ENCODE measurements around the gene TRIM29. TPM values are rescaled to one million over a fixed set of nuclear protein-coding genes. Genes with fewer than 3 reads are reported as not detected.

The TRIM29 gene
- total RNA-seq, 1 experiment from 2014 or later, result not detected

DNA sequence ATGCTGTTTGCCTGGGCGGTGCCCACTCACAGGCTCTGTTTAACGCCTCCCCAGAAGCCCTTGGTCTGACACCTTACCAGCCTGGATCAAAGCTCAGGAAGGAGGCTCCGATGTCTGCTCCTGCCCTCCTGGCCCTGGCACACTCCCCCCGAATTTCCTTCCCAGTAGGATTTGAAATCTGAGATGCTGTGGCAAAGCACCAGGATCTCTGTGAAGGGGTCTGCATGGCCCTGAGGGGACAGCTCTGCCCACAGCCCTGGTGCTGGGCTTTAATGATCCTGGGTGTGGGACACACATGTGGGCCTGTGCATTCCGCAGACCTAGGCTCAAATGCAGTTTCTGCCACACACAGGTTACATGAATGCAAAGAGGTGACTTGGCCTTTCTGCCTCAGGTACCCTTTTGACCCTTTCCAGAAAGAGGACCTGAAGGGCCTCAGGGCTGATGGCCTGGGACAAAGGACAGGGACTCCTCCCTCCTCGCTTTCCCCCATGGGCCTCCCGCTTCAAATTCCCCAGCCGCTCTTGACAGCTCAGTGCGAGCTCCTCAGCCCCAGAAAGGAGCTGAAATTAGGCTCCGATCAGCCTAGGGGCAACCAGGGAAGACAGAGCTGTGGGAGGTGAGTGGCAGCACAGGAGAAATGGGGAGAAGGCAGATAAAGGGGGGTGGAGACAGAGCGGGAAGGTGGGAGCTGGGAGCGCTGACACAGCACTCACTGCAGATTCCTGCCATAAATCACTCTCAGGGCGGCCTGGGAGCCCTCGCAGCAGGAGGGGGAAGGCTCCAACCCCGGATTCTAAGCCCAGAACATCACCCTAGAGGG is 41.3 kb downstream of the TRIM29 start:
- Histone ChIP-seq H3K9me3 (no peaks in the 10 kb centered on the region), H3K27me3 (no peaks in the 10 kb centered on the region), H3K36me3 (no peaks in the 10 kb centered on the region), H3K4me3 (no peak overlapping the region)
- DNase-seq, result no peak

DNA sequence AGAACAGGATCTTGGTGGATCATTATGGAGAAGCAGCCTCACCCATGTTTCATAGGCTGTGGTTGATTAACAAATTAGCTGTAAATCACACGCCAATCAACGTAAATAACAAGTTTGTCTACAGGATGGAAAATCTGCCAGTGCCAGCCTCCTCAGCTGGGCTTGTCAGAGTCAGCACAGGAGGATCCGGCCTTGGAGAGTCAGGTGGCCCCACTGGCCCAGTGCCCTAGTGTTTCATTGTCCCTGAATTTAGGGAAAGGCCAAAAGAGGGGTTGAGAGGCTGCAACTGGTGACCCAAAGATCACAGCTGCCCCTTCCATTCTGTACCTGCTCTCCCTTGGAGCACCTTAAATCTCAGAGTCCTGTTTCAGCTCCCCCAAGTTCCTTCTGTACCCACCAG is 42.4 kb downstream of the TRIM29 start:
- no peak for DNase-seq
- Histone ChIP-seq H3K27me3 (no peaks in the 10 kb centered on the region), H3K9me3 (no peaks in the 10 kb centered on the region), H3K4me3 (no peak overlapping the region), H3K36me3 (no peaks in the 10 kb centered on the region)

DNA sequence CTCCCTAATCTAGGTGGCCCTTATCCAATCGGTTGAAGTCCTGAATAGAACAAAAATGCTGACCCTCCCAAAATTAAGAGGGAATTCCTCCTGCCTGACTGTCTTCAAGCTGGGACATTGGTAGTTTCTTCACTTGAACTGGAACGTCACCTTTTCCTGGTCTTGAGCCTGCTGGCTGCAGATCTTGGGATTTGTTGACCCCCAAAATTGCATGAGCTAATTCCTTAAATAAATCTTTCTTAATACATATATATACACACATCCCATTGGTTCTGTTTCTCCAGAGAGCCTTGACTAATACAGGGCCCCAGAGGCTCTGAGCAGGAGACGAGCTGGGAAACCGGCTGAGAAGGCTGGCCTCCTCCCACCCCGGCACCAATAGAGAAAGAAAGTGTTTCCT is 46.2 kb downstream of the TRIM29 start:
- H3K27me3 ChIP-seq, result no peaks in the 10 kb centered on the region
- no peak for DNase-seq
- no peaks in the 10 kb centered on the region for H3K36me3 ChIP-seq
- no peak overlapping the region for H3K4me3 ChIP-seq
- H3K9me3 ChIP-seq, result no peaks in the 10 kb centered on the region

DNA sequence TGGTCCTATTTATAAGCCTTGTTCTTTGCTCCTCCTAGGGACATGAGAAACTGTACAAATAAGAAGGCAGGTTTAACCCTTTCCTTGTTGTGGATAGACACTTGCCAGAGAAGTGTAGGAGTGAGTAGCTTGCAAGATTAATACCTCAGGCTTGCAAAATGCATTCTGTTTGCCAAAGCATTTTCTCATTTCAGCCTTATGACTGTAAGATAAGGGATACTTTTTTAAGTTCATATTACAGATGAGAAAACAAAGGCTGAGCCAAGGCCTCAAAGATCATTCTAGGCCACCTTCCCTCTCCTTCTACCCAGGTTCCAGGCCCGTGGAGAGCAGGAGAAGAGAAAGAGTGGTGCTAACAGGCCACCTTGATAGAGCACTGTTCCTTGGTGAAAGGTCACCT is 46.8 kb downstream of the TRIM29 start:
- no peaks in the 10 kb centered on the region for H3K27me3 ChIP-seq
- no peak overlapping the region for H3K4me3 ChIP-seq
- H3K9me3 ChIP-seq, result no peaks in the 10 kb centered on the region
- no peaks in the 10 kb centered on the region for H3K36me3 ChIP-seq
- DNase-seq, result no peak

DNA sequence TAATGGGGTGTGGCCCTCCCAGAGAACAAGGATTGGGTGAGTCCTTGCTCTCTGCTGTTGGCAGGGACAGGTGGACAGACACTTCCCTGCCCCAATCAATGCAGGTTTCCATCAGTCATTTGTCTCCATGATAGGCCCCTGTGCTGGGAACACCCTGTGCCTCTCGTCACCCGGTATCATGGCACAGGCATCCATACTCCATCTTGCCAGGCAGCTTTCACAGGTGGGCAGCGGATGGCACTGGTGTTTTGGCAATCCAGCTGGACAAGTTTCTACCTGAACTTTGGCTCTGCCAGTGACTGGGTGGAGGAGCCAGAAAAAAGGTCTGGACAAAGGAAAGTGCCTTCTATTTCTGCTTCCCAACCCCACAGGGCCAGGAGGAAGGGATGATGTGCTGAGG is 47.5 kb downstream of the TRIM29 start:
- H3K9me3 ChIP-seq, result peaks cover 4% of the 10 kb centered on the region; the same call in 1 of the 2 replicates
- no peak for DNase-seq
- no peaks in the 10 kb centered on the region for H3K27me3 ChIP-seq
- H3K36me3 ChIP-seq, result no peaks in the 10 kb centered on the region
- no peak overlapping the region for H3K4me3 ChIP-seq

DNA sequence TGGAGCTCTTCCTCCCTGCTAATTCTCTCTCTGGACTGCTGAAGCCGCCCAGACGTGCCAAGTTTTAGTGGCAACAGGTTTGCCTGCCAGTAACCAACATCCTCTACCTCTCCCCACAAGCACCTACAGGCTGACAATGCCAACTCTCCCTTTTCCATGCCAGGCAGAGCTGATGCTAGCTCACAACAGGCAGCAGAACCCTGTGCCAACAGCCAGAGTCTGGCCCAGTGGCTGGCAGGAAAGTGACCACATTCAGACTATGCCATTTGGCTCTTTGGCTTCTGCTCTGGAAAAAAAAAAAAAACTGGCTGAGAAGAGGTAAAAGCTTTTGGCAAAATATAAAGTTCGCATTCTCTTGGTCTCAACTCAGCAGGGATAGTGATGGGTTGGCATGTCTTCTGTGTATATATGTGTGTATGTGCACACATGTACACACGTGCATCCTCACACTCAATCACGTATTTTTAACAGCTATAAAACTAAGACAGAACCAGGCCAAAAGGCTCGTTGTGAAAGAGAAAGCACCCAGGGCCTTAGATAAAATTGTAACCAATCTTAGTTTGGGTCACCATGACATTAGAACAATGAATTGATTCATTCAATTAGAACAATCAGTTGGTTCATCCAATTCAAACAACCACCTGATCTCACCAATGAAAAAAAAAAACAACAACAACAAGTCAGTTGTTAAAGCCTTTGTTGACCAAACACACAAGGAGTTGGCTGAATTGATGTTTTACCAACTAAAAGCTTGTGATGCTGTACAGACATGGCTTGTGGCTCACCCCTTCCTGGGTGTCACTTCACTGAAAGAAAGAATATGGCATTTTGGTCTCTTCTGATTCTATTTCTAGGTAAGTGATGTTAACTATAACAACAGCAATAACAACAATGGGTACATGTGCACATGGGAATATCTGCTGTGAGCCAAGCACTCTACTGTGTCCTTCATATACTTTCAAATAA is 48.6 kb downstream of the TRIM29 start:
- peak; percentile 80 for DNase-seq
- no peaks in the 10 kb centered on the region for H3K27me3 ChIP-seq
- H3K9me3 ChIP-seq, result peaks cover 4% of the 10 kb centered on the region; the same call in 1 of the 2 replicates
- H3K36me3 ChIP-seq, result no peaks in the 10 kb centered on the region
- H3K4me3 ChIP-seq, result no peak overlapping the region

DNA sequence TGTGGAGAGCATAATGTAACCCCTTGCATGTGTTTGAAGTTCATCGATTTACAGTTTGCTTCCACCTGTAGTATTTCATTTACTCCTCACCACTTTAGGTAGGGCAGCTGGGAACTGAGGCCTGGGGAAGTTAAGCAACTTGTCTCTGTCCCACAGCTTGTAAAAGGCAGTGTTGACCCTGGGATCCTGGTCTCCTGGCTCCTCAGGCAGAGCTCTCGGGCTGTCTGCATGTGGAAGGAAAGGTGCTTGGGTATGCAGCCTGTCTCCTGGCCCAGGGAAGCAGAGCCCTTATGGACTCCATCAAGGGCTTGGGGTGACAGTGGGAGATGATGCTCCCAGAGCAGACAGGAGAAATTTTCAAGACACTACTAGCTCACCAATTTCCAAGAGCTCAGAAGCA is 49.9 kb downstream of the TRIM29 start:
- Histone ChIP-seq H3K27me3 (no peaks in the 10 kb centered on the region), H3K36me3 (no peaks in the 10 kb centered on the region), H3K4me3 (no peak overlapping the region), H3K9me3 (peaks cover 4% of the 10 kb centered on the region; the same call in 1 of the 2 replicates)
- no peak for DNase-seq

DNA sequence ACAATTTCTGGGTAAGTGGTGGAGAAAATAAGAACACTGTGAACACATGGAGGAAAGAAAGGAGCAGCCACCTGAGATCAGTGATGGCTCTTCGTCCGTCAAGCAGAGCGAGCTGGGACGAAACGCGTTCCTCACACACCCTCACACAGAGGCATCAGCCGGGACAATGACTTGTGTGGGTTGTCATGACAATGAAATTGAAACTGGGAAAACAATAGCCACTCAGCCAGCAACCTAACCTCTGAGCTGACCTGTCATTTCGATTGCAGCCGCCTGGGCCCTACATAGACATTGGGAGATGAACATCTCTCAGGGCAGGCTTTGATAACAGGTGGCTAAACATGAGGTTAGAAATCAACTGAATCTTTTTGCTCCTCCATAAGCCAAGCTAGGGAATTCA is 51.3 kb downstream of the TRIM29 start:
- no peak for DNase-seq
- Histone ChIP-seq H3K36me3 (no peaks in the 10 kb centered on the region), H3K4me3 (no peak overlapping the region), H3K9me3 (peaks cover 4% of the 10 kb centered on the region; the same call in 1 of the 2 replicates), H3K27me3 (no peaks in the 10 kb centered on the region)

DNA sequence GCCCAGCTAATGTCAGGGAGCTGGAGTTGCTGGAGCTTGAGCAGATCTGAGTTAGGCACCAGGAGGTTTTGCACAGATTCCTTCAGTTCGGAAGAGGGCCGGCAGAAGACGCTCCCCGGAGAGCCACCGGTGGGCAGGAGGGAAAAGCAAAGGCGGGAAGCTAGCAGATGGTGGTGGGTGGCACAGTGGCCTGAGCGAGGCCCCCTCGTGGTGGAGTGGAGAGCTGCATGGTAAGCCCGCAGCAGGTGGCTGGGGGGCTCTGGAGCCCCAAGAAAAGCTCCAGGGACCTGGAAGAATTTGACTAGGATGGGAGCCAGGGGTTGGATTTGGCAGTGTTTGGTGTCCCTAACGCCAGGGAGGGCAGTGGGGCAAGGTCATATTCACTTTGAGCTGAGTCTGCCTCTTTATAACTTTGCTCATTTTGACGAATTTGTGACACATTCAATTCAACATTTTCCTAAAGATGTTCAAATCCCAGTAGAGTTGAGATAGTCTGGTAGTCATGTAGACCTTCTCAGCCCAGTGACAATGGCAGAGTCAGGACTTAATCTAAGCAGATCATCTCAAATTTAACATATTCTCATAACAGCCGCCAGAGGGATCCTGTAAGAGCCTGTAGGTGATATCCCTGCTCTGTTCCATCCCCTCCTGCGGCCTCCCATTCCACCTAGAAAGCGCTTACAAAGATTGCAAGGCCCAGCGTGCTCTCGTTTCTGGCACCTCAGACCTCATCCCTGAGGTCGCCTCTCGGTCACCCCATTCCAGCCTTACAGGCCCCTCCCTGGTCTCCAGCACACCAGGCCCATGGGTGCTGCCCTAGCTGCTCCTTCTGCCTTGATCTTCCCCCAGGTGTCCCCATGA is 57.9 kb downstream of the TRIM29 start:
- peaks cover 2% of the 10 kb centered on the region; the same call in 1 of the 2 replicates for H3K9me3 ChIP-seq
- no peak for DNase-seq
- no peak overlapping the region for H3K4me3 ChIP-seq
- H3K36me3 ChIP-seq, result no peaks in the 10 kb centered on the region
- H3K27me3 ChIP-seq, result no peaks in the 10 kb centered on the region

DNA sequence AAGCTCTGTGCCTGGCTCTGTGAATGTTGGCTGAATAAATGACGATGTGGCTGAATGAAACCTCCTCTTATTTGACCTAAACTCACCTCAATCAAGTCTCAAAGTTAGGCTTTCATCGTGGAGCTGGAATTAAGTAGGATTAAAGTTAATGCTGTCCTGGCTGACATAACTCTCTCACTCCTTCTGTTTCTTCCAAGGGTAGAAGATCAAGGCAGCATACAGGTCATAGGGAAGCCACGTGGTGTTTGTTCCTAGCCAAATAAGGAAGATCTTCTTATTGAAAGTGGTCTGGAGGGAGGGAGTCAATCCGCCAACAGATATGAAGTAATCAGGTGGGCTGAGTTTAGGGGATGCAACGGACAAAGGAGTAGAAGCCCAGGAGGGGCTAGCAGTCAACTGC is 59.5 kb downstream of the TRIM29 start:
- DNase-seq, result no peak
- Histone ChIP-seq H3K36me3 (no peaks in the 10 kb centered on the region), H3K4me3 (no peak overlapping the region), H3K9me3 (peaks cover 2% of the 10 kb centered on the region; the same call in 1 of the 2 replicates), H3K27me3 (no peaks in the 10 kb centered on the region)

DNA sequence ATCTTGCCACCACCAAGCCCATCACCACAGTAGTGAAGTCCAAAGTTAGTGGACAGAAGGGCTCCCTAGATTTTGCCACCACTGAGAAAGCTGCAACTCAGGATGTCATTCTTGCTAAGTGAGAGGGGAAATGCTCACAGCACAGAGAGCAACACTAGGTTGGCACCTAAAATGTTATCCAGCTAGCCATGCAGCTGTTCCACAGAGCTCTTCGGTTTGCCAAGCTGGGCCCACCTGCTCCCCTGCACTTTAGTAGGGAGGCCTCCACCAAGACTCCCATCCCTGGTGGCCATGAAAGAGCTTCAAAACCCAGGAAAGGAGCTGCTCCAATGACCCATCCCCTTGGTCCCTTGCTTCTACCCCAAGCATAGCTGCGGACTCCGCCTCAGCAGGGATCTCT is 63.8 kb downstream of the TRIM29 start:
- no peak for DNase-seq
- Histone ChIP-seq H3K4me3 (no peak overlapping the region), H3K27me3 (no peaks in the 10 kb centered on the region), H3K36me3 (no peaks in the 10 kb centered on the region), H3K9me3 (no peaks in the 10 kb centered on the region)

DNA sequence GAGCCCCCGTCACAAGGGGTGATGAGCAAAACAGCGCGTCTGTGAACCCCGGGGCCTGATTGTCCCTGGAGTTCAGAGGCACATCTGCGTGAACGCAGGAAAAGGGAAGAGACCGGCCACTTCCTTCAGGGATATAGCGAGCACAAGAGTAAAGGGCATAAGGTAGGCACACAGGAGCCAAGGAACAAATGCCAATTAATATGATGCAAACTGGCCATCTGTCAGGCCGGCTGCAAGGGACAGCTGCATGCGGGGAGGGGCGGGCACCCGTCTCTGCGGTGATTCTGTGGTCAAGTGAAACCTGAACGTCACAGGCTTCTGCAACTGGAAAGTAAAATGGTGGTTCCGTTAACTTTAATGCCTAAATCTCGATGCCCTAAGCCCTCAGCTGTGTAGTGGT is 64.7 kb downstream of the TRIM29 start:
- H3K9me3 ChIP-seq, result no peaks in the 10 kb centered on the region
- H3K27me3 ChIP-seq, result no peaks in the 10 kb centered on the region
- no peak for DNase-seq
- no peak overlapping the region for H3K4me3 ChIP-seq
- no peaks in the 10 kb centered on the region for H3K36me3 ChIP-seq

DNA sequence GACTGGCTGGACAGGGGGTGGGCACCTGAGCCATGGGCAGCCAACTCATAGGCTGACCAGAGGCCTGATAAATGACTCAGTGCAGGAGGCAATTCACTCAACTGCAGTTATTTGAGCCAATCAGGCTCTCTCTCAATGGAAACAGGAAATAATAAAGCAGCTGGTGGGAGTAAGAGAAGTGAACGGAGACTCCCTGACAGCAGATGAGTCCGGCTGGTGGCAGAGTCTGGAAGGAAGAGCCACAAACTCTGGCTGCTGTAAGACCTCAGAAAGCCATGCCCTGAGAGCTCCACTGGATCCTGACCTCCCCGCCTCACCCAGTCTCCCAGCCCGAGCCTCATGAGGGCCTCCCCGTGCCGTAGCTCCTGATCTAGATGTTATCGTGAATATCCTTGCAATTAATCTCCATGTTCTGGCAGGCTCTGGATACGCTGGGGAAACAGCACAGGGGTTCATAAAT is 69.8 kb downstream of the TRIM29 start:
- DNase-seq, result peak; percentile 35
- no peaks in the 10 kb centered on the region for H3K27me3 ChIP-seq
- H3K4me3 ChIP-seq, result no peak overlapping the region
- H3K9me3 ChIP-seq, result no peaks in the 10 kb centered on the region
- no peaks in the 10 kb centered on the region for H3K36me3 ChIP-seq

DNA sequence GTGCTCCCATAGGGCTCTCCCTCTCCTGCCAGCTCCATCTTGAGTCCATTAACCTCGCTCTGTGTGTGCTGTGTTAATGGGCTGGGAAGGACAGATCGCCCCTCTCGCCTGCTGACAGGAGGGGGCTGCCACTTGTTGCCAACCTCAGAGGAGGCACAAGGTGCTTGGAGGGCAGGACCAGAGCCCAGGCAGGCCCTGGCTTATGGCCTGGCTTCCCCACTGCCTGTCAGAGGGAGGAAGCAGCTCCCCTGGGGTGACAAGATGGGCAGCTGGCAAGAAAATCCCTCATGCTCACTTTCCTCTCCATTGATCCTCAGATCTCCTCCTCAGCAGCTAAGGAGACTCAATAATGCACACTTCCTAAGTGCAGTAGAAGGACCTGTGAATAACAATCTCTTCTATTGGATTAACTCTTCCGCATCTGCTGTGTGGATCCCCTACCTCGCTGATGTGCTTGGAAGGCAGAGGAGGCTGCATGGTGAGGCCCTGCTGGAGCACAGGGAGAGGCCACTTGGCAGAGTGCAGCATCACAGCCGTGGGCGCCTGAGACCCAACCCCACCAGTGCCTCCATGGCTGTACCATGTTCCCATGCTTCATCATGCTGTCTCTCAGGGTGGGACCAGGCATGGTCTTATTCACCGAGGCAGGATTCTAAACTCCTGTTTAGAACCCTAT is 70.3 kb downstream of the TRIM29 start:
- H3K9me3 ChIP-seq, result no peaks in the 10 kb centered on the region
- no peaks in the 10 kb centered on the region for H3K27me3 ChIP-seq
- no peak for DNase-seq
- H3K4me3 ChIP-seq, result no peak overlapping the region
- no peaks in the 10 kb centered on the region for H3K36me3 ChIP-seq

DNA sequence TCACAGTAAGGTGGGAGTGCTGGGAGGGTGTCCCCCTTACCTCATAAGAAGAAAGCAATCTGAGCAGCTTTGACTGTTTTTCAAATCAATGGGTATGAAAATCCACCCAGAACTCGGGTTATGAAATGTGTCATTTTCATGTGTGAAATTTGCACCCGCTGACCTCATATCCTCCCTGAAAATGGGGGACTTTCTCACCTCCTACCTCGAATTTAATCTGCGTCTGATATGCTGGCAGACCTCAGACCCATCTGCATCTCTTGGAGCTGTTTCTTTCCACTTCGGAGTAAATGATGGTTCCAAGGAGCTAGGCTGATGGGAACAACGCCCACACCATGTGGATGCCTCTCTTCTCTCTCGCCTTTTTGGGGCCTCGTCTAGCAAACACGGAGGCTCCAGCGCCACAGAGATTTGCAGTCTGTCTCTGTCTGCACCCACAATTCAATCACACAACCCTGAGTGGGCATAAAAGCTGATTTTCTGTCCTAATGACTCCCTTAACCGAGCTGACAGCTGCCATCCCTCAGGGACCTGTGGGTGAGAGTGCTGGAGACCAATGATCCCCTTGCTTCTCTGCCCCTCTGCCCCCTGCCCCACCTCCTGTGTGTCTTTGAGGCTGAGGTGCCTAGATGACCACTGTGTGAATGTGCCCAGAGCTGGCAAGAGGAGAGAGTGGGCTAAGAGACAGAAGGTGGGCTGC is 71.0 kb downstream of the TRIM29 start:
- DNase-seq, result no peak
- Histone ChIP-seq H3K9me3 (no peaks in the 10 kb centered on the region), H3K4me3 (no peak overlapping the region), H3K27me3 (no peaks in the 10 kb centered on the region), H3K36me3 (no peaks in the 10 kb centered on the region)
